ENCODE data around the gene ARHGEF2.

- TF ChIP-seq CTCF (conservative IDR thresholded peaks at IDR 0.05; ENCODE audit: low read length) (no peak), EZH2phosphoT487 (IDR thresholded peaks at IDR 0.05; ENCODE audit: borderline replicate concordance, low read depth, low read length) (no peak)
Observed at GRCh38 chr1:155982106-155982505, 3.8 kb upstream of the ARHGEF2 start.
